Activated CD8-positive, alpha-beta memory T cell treated with anti-CD3 and anti-CD28 coated beads for 1 hour (primary cell): ENCODE measurements around the gene DPH1.

Source experiments
- DNase-seq, 2 donors: peaks; one replicate each; pipeline ENCODE4 v3.0.0-alpha.2; 2020; ENCODE audit warnings: low read depth in 1 of 2; ENCODE audit errors: extremely low read depth in 1 of 2

Gene DPH1

DNA sequence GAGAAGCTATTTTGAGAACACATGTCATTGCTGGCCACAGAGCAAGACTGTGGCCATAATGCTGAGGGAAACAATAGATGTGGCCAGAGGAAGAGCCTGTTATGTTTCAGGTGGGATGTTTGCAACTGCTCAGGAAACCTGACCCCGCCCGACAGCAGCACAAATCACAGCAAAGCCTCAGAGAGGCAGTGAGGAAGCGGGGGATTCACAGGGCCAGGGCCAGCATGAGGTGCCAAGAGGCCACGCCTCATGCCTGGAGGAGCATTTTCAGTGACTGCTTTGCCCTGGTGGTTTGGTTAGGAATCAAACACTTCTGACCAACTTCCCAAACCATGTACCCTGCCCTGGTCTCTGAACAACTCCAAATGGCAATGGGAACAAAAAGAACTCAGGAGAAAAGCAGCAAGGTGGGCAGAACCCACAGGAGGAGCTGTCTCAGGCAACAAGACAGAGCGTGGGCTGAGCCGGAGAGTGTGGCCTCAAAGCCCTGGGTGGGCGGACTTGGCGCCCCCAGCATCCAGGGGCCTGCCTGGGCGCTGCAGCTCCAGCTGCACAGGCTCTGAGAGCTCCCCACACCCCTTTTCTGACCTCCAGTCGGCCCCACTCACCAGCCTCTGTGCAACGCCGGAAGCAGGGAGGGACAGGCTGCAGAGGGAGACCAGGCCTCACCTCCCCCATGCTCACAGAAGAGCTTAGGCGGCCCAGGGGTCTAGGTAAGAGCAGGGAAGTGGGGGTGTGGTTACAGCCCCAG is 45.6 kb downstream of the DPH1 start:
- no peak for DNase-seq

DNA sequence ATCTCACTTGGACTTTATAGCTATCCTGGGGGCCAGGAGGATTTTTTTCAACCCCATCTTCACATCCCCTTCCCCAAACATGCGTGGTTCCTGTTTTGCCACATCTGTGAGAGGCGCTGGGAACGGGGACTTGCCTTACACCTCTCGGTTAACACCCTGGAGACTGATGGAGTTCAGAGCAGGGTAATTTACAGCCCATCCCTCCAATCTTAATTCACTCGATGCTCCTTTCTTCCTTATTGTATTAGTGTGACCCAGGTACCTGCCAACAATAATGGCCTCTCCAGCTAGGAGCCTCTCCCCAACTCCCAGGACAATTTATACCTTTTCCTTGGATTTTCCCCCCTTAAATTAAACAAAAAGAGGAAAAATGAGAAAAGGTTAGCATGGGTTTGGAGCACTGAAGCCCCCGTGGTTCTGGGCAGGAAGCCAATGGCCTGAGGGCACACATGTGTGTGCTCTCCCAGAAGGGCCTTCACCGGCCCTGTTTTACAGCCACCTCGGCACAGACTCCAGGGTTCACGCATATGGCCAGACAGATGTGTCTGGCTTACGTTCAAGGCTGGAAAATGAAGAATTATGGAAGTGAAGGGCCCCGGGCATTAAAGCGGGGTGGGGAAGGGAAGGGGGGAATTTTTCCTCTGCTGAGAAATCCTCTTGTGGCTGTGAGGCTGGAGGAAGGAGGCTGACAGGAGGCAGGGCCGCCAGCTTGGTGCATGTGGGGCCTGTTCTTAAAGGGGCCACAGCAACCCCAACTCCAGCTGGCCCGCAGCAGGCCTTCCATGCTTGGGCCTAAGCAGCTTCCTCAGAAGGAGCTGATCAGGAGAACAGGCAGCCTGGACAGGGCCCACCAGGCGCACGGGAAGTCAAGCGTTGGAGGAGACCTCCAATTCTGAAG is 46.4 kb downstream of the DPH1 start:
- DNase-seq = no peak

DNA sequence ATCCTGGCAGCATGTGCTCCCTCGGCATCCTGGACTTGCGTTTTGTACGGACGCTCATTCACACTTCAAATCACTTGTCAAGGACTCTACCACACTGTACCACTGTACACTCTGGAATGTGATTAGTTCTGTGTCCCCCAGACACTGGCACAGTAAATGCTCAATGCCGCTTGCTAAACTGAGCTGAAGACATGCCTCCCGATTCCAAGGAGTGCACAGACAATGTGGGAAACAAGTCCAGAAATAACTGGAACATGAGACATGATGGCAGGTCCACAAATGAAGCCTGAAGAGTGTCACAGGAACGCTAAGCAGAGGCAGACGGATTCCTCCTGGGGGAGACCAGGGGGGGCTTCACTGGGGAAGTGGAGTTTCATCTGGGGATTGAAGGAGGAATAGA is 47.1 kb downstream of the DPH1 start:
- DNase-seq = no peak

DNA sequence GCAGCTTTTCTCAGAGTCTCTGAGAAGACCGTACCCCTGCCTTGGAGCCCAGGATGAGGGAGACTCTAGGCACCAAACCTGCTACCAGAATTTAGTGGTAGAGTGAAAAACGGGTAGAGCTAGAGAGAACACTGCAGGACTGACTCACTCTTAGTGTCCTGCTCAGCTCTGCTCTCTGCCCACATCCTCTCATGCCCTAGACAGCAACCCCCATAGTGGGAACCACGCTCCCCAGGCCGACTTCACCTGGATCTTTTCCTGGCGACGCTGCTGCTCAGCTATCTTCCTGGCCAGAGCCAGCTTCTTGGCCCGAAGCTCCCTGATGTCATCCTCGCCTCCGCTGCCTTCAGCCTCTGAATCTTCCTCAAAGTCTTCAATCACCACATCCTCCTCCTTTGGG is 51.6 kb downstream of the DPH1 start:
- no peak for DNase-seq

DNA sequence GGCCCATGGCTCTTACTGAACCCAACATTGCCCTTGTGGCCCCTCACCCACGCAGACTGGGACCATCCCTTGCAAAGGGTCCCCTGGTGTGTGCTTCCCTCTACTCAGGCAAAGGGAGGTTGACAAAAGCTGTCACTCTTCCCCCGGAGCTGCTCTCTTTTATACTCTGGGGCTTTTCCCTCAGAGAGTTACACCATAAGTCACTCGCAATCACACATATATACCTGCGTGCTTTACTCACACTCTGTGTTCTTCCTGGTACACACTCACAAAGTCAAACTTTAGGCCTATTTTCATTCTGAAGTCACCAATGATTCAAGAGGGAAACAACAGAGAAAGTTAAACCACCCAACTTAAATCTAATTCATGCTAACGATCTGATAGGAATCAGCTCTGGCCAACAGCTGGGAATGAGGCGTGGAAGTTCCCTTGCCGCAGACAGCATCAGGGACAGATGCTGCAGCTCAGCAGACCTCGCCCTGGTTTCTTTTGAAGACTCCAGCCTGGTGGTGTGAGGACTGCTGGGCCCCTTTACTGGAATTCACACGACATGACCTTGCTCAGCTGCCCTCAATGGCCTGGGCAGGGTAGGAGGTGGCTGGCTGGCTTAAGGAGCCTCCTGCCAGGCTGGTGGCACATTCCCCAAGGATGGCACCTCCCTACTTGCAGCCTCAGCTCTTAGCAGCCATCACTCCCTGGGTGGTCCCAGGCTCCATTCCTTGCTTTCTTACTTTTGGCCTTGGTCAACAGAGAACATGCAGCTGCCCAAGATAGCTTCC is 52.2 kb downstream of the DPH1 start:
- DNase-seq = no peak

DNA sequence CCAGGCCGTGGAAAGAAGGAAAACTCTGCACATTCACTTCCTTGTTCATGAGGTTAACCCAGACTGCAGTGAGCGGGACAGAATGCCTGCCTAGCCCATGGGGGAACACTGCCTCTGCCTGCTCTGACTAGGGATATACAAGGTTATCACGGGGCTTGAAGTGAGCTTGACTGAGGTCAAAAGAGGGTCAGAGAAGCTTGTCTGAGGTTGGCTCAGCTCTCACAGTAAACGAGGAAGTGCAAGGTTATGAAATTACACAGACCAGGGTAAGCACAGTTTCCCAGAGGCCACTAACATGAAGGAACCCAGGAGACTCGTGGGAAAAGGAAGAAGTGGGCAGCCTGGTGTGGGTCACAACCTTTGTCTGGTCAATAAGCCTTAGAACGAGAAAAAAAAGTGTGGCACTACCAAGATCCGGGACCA is 53.7 kb downstream of the DPH1 start:
- no peak for DNase-seq

DNA sequence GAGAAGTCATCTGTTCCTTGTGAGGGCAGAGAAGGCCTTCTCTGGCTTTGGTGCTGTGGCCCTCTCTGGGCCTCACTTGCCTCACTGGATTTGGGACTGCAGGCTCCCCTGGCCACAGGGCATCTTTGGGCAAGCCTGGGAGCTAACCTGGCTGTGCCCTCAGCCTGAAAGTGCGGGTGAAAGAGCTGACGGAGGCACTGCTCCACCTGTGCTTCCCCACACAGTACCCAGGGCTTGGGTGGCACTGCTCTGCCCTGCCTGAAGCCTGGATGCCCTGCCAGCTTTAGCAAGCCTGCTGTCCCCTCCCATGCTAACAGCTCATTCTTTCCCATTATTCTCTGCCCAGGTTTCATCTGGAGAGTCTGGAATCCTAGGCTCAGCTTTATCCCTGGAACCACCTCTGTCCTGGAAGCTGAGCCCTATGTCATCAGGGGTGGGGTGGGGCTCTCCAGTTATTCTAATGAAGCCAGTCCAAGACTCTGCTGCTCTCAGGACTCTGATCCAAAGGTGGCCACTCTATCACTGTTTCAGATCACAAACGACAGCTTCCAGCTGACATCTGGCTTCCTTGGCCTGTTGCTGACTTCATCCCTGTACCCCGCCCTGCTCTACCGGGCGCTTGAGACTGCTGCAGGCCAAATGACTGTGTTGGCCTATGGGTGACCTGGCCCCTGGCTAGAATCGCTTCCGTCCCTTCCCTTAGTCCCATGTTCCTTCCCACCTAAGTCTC is 54.2 kb downstream of the DPH1 start:
- DNase-seq = no peak

DNA sequence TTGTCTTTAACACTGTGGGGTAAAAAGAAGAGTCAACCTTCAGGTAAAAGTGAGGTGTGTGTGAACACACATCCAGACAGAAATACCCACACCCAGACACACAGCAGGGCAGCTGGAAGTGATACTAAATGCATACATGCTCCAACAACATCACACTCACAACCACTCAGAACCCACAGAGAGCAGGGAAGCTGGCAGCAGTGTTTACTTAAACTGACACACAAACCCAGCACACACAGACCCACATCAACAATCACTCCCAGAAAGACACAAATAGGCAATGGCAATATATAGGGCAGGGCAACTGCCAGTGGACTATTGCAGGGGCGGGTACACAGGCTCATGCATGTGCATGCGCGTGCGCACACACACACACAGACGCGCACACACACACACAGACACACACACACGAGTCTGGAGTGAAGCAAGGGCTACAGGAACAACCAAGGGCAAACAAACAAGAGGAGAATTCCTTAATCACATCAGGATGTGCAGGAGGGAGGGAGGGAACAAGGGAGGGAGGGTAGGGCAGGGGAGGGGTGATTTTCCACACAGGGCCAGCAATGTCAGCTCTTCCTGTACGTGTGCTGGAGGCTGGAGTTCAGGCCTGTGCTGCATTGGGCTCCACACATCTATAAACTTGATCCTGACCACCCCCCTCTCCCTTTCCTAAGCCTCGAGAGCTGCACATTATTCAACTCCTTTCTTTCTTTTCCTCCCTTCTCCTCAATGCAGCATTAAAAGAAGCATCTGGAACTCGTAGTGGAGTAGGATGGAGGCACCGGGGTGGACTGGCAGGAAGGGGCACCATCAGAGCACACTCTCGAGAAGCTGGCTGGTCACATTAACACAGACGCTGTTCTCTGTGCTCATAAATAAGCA is 55.1 kb downstream of the DPH1 start:
- no peak for DNase-seq

DNA sequence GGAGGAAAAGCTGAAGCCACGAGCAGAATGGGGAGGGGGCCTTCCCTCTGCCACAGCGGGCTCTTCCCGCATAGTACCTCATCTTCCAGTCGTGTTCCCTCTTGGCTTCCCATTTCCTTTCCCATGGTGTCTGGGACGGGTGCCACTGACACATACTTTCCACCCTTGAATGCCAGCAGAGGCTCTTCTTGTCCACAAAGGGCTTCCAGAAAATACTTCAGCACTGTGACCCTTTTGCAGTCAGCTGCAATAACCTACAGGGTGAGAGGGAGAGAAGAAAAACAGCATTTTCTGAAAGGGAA is 55.6 kb downstream of the DPH1 start:
- DNase-seq = no peak

DNA sequence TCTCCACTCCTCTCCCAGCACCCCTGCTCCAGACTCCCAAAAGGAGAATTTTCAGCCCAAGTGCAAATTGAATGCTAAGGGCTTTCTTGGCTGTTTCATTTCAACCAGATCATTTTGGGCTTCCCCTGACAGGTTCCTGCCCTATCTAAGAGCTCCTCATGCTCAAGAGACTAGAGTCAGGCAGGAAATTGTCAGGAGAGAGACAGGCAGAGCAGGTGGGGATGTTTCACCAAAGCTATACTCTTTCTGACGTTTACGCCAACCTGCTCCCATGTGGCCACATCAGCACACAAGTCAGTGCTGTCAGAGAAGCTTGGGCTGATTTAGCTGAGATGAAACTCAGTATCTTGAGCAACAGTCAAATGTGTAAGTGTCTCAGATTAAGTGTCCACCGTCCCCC is 56.4 kb downstream of the DPH1 start:
- DNase-seq = no peak

DNA sequence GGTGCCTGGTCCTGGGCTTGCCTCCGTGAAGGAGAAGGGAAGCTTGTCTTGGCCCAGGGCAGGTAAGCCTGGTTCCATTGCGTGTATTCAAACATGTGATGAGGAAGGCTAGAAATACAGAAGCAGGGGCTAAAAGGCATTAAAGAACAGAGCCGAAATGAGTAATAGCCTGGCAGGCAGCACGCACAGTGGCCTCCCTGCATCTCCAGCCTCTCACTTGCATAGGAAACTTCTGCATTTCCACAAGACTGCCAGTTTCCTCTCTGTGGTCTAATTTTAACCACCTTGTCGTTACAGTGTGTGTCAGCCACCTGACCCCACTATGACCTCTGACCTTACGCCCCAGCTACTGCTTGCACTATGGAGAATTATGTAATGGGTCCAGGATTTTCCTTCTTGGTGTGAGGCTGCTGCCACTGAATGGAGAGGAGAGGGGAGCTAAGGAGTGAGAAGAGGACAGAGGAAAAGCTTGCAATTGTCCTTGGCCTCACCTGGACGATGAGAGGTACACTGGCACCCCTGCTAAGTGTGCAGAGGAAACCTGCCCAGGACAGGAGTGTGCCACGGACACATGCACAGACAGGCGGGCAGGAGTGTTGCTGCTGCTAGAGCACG is 57.8 kb downstream of the DPH1 start:
- no peak for DNase-seq

DNA sequence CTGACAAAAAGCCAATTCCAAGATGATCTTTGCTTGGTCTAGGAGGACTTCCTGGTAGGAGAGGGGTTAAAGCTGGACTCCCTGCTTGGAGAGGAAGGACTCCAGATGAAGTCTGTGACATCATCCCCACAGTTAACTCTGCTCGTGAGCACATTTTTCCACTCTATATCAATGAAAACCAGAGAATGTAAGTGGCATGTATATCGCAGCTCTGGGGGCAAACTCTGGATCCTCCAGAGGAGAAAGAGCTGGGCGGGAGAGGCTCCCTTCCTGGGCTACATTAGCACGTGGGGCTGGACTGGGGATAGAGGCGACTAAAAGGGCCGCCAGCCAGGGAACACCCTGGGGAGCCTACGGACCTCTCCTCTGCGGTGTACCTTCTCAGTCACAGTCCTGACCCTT is 59.1 kb downstream of the DPH1 start:
- DNase-seq = no peak

DNA sequence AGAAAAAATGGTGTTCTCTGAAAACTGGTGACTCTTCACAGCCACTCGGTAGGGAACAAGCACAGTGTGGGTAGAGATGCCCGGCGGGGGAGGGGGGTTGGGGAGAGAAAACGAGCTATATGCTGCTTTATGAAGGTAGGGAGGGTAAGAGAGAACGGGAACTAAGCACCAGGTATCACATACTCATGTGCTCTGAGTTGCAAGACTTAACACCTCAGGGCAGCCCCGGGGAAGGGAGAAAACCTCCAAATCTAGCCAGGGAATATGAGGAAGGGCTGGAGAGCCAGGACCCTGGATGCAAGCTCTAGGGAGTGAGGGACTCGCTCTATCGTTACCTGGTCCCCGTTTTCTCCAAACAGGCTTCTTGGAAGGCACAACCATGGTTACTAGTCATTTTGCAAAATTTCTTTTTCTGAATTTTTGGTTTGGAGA is 60.3 kb downstream of the DPH1 start:
- DNase-seq = no peak

DNA sequence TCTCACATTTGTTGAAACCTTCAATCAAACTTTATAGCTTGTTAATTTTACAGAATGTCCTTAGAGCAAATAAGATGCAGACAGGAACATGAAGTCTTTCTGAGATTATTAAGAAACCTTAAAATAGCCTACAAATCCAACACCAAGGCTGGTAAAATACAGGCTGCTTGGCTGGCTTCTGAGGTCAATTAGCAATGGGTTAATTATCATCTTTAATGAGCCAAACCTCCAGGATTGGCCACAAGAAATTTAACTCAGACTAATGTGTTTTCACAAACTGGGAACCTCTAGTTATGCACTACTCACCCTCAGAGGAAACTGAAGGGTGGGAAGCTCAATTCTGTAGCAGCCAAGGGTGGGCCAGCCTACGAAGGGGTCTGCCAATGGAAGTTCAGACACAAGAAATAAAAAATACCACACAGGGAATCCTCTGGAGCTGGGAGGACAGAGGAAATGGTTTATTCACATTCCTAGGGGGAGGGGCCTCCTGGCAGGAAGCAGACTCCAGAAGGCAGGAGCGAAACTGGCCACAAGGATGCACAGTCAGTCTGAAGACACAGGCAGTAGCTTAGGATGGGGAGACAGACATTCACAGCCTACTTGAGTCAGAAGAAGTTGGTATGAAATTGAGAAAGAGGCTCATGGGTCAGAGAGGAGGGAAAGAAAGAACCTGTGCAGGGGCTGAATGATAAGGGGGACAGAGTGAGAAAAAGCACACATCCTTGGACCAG is 61.0 kb downstream of the DPH1 start:
- no peak for DNase-seq

DNA sequence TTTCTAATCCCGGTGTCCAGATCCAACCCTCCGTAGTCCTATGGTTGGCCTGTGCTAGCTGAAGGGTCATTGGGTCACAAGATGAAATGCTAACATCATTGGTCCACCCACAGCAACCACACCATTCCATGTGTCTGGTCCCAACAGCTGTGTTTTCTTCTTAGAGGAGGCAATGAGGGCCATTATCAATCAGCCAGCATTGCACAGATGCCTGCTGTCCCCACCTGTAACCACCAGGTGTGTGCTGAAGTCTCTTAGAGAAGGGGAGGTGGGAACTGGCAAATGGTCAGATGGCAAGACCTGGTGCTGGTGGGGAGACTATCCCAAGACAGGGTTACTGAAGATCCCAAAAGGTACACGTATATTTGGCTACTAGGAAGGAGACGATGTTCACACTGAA is 62.3 kb downstream of the DPH1 start:
- DNase-seq = no peak

DNA sequence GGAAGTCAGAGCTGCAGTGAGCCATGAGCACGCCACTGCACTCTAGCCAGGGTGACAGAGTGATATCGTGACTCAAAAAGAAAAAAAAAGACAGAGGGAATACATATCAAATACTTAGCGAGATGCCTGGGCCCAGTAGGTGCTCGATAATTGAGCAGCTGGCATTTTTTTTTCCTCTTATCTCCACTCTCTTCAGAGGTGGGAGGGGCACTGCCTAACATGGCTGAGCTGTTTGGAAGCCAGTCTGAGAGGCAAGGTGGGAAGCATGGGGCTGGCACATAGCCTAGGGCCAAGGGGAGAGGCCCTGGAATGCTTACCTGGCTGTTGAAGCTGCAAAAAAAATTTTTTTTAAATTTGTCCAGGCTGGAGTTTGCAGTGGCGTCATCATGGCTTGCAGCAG is 63.4 kb downstream of the DPH1 start:
- no peak for DNase-seq
